ENCODE measurements around the gene TNKS2. TPM values are rescaled to one million over a fixed set of nuclear protein-coding genes. Genes with fewer than 3 reads are reported as not detected.

Gene TNKS2
- total RNA-seq, 1 donor from 2014 or later: 48.2 TPM

DNA sequence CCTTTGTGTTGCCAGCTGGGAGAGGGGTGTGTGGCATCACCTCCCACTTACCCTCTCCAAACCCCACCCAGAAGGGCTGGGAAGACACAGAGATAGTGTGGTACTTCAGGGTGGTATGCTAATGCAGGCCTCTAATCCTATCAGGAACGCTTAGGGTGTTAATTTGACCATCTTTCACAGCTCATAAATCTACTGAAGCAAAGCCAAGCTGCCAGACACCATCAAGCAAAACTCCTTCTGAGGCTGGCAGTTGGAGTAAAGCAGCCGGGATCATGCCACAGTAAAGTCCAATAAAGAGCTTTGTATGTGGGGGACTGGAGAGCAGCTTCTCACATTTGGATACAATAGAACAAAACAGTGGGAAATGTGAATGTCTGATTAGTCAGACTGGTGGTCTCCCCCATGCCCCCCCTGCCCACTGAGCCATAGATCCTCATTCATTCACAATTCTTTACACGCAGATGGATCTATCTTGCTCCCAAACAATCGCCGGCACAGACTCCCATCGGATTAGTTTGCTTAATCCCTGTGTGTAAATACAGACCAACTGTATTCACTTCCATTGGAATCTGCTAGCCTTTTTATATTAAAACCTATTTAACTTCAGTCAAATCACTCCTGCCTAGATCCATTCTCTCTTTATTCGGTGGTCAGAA, 81.4 kb downstream of the TNKS2 start:
- H3K4me3 ChIP-seq (ENCODE audit: low read depth, low read length): no peak overlapping the region
- DNase-seq (ENCODE audit: low read depth): no peak
- no peak for FAIRE-seq
- no peaks in the 10 kb centered on the region for H3K36me3 ChIP-seq (ENCODE audit: control insufficient read depth, insufficient read depth, low read length)
- no peaks in the 10 kb centered on the region for H3K27me3 ChIP-seq (ENCODE audit: control insufficient read depth, insufficient read depth, low read length)
- TF ChIP-seq, protein P1, sequence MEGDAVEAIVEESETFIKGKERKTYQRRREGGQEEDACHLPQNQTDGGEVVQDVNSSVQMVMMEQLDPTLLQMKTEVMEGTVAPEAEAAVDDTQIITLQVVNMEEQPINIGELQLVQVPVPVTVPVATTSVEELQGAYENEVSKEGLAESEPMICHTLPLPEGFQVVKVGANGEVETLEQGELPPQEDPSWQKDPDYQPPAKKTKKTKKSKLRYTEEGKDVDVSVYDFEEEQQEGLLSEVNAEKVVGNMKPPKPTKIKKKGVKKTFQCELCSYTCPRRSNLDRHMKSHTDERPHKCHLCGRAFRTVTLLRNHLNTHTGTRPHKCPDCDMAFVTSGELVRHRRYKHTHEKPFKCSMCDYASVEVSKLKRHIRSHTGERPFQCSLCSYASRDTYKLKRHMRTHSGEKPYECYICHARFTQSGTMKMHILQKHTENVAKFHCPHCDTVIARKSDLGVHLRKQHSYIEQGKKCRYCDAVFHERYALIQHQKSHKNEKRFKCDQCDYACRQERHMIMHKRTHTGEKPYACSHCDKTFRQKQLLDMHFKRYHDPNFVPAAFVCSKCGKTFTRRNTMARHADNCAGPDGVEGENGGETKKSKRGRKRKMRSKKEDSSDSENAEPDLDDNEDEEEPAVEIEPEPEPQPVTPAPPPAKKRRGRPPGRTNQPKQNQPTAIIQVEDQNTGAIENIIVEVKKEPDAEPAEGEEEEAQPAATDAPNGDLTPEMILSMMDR (IDR thresholded peaks at IDR 0.05; ENCODE audit: insufficient read depth, low read length, severe bottlenecking): no peak

DNA sequence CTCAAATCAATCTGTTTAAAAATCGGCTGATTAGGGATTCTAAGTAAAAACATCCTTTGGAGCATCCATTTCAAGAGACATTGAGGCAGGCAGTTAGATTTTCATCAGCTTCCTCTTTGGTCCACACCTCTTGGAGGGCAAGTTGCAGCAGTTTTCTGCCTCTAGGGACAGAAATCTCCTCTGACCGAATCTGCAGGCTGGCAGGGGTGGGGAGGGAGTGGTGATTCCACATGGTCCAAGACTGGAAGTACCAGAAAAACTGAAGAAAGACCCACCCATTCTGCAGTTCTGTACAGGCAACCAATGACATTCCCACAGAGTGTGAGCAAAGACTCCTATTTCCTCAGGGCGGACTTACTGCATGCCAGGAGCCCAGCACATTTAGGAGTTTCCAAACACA, 82.1 kb downstream of the TNKS2 start:
- peak; percentile 7 for FAIRE-seq
- no peak overlapping the region for H3K4me3 ChIP-seq (ENCODE audit: low read depth, low read length)
- TF ChIP-seq, protein P1 (IDR thresholded peaks at IDR 0.05; ENCODE audit: insufficient read depth, low read length, severe bottlenecking): peak; percentile 35
- DNase-seq (ENCODE audit: low read depth): peak; percentile 90
- H3K27me3 ChIP-seq (ENCODE audit: control insufficient read depth, insufficient read depth, low read length): no peaks in the 10 kb centered on the region
- no peaks in the 10 kb centered on the region for H3K36me3 ChIP-seq (ENCODE audit: control insufficient read depth, insufficient read depth, low read length)

DNA sequence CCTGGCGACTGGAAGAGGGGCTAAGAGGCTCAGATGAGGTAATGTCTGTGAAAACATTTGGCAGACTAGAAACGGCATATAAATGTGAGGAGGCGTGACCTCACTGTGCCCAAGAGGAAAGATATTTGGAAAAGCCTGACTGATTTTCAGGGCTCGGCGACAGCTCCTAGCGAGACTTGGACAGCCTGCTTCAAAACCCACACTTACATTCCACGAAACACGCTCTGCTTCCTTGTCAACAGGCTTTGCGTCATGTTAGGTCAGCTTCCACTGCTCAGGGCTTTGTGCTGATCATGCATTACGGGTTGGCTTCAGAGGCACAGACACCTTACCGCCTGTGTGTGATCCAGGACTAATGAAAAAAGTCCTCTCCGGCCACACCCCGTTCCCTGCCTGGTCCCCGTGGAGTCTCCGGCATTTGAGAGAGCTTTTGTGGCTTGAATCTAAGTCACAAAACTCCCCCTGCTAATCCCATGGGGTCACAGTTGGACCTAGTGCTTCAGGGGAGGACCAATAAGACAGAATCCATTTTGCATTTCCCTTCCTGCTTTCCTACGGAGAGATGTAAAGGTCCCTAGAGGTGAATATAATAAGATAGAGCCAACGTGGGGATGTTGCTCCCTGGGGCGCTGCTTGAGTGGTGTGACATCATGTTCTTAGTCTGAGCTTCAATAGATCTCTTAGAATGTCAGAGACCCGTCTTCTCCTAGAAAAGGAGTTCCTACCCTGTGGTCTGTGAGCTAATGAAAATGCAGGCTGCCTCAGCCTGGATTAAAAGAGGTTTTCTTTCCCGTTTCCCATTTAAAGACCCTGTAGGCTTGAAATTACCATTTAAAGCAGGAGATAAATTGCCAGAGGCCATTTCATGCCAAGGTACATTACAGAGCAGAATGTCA, 85.6 kb downstream of the TNKS2 start:
- Histone ChIP-seq H3K27me3 (ENCODE audit: control insufficient read depth, insufficient read depth, low read length) (no peaks in the 10 kb centered on the region), H3K4me3 (ENCODE audit: low read depth, low read length) (no peak overlapping the region), H3K36me3 (ENCODE audit: control insufficient read depth, insufficient read depth, low read length) (no peaks in the 10 kb centered on the region)
- peak; percentile 92 for FAIRE-seq
- DNase-seq (ENCODE audit: low read depth): peak; percentile 68
- TF ChIP-seq, protein P1 (IDR thresholded peaks at IDR 0.05; ENCODE audit: insufficient read depth, low read length, severe bottlenecking): no peak

DNA sequence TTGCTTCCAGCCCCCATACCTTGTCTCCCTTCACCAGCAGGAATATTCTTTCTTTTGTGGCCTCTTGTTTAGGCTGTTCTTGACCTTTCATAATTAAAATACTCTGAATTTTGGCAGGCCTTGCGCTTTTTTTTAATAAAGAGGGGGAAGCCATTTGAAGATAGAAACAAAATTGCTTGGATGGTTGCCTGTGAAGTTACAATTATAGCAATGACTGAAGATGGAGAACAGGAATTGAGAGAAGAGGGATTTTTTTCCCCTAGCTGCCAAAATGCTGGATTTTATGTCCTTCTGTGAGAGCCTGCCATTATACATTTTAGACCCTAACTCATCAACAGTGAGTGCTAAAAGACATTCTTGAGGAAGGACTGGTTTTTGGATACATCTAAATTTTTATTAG, 86.3 kb downstream of the TNKS2 start:
- DNase-seq (ENCODE audit: low read depth) (no peak), FAIRE-seq (no peak)

DNA sequence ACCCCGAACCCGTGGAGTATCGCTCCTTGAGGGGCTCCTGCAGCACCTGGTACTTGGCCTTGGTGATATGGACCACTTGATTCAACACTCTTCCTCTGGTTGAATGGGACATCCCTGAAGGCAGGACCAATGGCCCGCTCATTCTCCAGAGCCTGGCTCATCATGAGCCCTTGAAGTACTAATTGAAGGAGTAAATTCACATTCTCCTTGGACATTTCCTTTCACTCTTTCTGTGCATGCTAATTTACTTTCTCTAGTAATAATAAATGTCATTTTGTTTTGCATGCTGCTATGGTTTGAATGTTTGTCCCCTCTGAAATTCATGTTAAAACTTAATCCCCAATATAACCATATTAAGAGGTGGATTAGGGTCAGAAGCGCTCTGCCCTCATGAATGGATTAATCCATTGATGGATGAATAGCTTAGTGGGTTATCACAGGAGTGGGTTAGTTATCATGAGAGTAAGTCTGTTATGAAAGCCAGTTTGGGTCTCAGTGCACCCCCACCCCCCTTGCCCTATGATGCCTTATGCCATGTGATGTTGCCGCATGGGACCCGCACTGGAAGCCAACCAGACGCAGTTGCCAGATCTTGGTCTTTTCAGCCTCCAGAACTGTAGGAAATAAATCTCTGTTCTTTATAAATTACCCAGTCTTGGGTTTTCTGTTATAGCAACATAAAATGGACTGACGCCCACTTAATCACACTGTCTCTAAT, 87.3 kb downstream of the TNKS2 start:
- Histone ChIP-seq H3K36me3 (ENCODE audit: control insufficient read depth, insufficient read depth, low read length) (no peaks in the 10 kb centered on the region), H3K27me3 (ENCODE audit: control insufficient read depth, insufficient read depth, low read length) (no peaks in the 10 kb centered on the region), H3K4me3 (ENCODE audit: low read depth, low read length) (no peak overlapping the region)
- FAIRE-seq: no peak
- TF ChIP-seq, protein P1 (IDR thresholded peaks at IDR 0.05; ENCODE audit: insufficient read depth, low read length, severe bottlenecking): no peak
- DNase-seq (ENCODE audit: low read depth): no peak

More for the DNA sequence above, 86.3 kb downstream of the TNKS2 start:
- TF ChIP-seq, protein P1 (IDR thresholded peaks at IDR 0.05; ENCODE audit: insufficient read depth, low read length, severe bottlenecking): no peak
- H3K36me3 ChIP-seq (ENCODE audit: control insufficient read depth, insufficient read depth, low read length): no peaks in the 10 kb centered on the region
- H3K27me3 ChIP-seq (ENCODE audit: control insufficient read depth, insufficient read depth, low read length): no peaks in the 10 kb centered on the region
- H3K4me3 ChIP-seq (ENCODE audit: low read depth, low read length): no peak overlapping the region

All from bronchial epithelial cell (primary cell).